GM12878 (cell line): ENCODE data around the gene ASB8. TPM values are rescaled to one million over a fixed set of nuclear protein-coding genes. Genes with fewer than 3 reads are reported as not detected.

Experiments
- BMI1 ChIP-seq: fragments of 450-650 bp; IDR thresholded peaks from 2 replicates; pipeline ENCODE4 v1.6.1; 2016; ENCODE audit warnings: mild to moderate bottlenecking, moderate library complexity, borderline replicate concordance
- CHD2 ChIP-seq: IDR thresholded peaks from 2 replicates; pipeline ENCODE4 v1.6.1; 2011; ENCODE audit warnings: low read depth, low read length, improper control_type of control experiment, borderline replicate concordance
- MYC ChIP-seq: IDR thresholded peaks from 2 replicates; pipeline ENCODE4 v1.6.1; 2011; ENCODE audit warnings: mild to moderate bottlenecking, low read length, moderate library complexity, inconsistent platforms; ENCODE audit not compliant: insufficient read depth, insufficient replicate concordance, insufficient read length, severe bottlenecking
- NFXL1 ChIP-seq: fragments of 450-650 bp; IDR thresholded peaks from 2 replicates; pipeline ENCODE4 v1.6.1; 2017; ENCODE audit warnings: antibody characterized with exemption, mild to moderate bottlenecking, borderline replicate concordance
- POLR2AphosphoS2 ChIP-seq: IDR thresholded peaks from 2 replicates; pipeline ENCODE4 v1.6.1; 2011; ENCODE audit warnings: low read depth, mild to moderate bottlenecking, low read length, improper control_type of control experiment, moderate library complexity
- SP1 ChIP-seq: IDR thresholded peaks from one replicate; pipeline ENCODE4 v1.6.1; 2011; ENCODE audit warnings: low read depth, low read length
- SREBF2 ChIP-seq: IDR thresholded peaks from 2 replicates; pipeline ENCODE4 v1.6.1; 2012; ENCODE audit warnings: mild to moderate bottlenecking, low read length
- ZBED1 ChIP-seq: IDR thresholded peaks from 2 replicates; pipeline ENCODE4 v1.6.1; 2016; ENCODE audit warnings: borderline replicate concordance
- polyA plus RNA-seq, 11 experiments: library from polyadenylated mRNA; depleted of rRNA in 4 of 11; unstranded in 6 of 11; stranded (reverse) in 5 of 11; fragments of >200 nt; fragmentation: Nextera tagmentation in 4 of 11; fragmentation: Illumina TruSeq in 1 of 11; extraction: Ambion mirVana in 4 of 11; extraction: Trizol in 1 of 11; gene quantifications; 1 replicate in 1 of 11; 2 replicates in 10 of 11; pipeline versions ENCODE4 v1.2.1 to v1.2.3, GENCODE V29; 2011 to 2016; ENCODE audit warnings: inconsistent platforms in 2 of 11, missing spikeins in 2 of 11, low read depth in 1 of 11
- total RNA-seq, 4 experiments: library from RNA; depleted of rRNA in 3 of 4; stranded (reverse); fragments of >200 nt in 3 of 4; fragmentation: Illumina TruSeq in 1 of 4; extraction: Trizol in 1 of 4; gene quantifications; 2 replicates each; pipeline versions ENCODE4 v1.2.1 to v1.2.3, GENCODE V29; 2013 to 2021
- TF ChIP-seq, protein P1 (sequence below): IDR thresholded peaks from 2 replicates; pipeline ENCODE4 v1.6.1; 2012; ENCODE audit warnings: mild to moderate bottlenecking, low read depth, low read length
- TF ChIP-seq, protein P2 (sequence below): IDR thresholded peaks from 2 replicates; pipeline ENCODE4 v1.6.1; 2011; ENCODE audit warnings: low read depth, low read length, improper control_type of control experiment, borderline replicate concordance
- TF ChIP-seq, protein P3 (sequence below): fragments of 450-650 bp; IDR thresholded peaks from 2 replicates; pipeline ENCODE4 v1.6.1; 2018; ENCODE audit warnings: mild to moderate bottlenecking, low read depth, moderate library complexity; ENCODE audit not compliant: partially characterized antibody

The ASB8 gene
- total and polyA plus RNA-seq, 10 of the 15 experiments (the other 5 are each of a cell fraction or from before 2014, with no cell fraction given), result 23.7 to 48.0 (median 29.1) TPM

DNA sequence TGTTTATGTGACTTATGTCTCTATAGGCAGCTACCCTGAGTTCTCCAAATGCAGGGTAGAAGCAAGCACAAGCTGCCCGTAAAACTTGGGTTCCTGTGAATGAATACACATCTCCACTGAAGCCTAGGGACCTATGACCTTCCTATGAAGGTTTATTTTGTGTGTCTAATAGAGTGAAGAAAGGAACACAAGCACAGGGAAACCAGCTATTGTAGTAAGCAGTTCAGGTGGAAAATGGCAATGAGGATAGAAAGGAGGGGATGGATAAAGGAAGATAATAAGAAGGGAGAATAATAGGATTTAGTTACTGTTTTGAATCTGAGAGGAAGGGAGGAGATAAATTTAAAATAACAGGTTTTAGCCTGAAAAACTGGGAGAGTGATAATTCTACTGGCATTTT is 35.8 kb downstream of the ASB8 start (continued):
- TF ChIP-seq, protein P1, sequence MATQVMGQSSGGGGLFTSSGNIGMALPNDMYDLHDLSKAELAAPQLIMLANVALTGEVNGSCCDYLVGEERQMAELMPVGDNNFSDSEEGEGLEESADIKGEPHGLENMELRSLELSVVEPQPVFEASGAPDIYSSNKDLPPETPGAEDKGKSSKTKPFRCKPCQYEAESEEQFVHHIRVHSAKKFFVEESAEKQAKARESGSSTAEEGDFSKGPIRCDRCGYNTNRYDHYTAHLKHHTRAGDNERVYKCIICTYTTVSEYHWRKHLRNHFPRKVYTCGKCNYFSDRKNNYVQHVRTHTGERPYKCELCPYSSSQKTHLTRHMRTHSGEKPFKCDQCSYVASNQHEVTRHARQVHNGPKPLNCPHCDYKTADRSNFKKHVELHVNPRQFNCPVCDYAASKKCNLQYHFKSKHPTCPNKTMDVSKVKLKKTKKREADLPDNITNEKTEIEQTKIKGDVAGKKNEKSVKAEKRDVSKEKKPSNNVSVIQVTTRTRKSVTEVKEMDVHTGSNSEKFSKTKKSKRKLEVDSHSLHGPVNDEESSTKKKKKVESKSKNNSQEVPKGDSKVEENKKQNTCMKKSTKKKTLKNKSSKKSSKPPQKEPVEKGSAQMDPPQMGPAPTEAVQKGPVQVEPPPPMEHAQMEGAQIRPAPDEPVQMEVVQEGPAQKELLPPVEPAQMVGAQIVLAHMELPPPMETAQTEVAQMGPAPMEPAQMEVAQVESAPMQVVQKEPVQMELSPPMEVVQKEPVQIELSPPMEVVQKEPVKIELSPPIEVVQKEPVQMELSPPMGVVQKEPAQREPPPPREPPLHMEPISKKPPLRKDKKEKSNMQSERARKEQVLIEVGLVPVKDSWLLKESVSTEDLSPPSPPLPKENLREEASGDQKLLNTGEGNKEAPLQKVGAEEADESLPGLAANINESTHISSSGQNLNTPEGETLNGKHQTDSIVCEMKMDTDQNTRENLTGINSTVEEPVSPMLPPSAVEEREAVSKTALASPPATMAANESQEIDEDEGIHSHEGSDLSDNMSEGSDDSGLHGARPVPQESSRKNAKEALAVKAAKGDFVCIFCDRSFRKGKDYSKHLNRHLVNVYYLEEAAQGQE, result no peak
- TF ChIP-seq, protein P2, sequence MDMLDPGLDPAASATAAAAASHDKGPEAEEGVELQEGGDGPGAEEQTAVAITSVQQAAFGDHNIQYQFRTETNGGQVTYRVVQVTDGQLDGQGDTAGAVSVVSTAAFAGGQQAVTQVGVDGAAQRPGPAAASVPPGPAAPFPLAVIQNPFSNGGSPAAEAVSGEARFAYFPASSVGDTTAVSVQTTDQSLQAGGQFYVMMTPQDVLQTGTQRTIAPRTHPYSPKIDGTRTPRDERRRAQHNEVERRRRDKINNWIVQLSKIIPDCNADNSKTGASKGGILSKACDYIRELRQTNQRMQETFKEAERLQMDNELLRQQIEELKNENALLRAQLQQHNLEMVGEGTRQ, result no peak
- TF ChIP-seq, protein P3, sequence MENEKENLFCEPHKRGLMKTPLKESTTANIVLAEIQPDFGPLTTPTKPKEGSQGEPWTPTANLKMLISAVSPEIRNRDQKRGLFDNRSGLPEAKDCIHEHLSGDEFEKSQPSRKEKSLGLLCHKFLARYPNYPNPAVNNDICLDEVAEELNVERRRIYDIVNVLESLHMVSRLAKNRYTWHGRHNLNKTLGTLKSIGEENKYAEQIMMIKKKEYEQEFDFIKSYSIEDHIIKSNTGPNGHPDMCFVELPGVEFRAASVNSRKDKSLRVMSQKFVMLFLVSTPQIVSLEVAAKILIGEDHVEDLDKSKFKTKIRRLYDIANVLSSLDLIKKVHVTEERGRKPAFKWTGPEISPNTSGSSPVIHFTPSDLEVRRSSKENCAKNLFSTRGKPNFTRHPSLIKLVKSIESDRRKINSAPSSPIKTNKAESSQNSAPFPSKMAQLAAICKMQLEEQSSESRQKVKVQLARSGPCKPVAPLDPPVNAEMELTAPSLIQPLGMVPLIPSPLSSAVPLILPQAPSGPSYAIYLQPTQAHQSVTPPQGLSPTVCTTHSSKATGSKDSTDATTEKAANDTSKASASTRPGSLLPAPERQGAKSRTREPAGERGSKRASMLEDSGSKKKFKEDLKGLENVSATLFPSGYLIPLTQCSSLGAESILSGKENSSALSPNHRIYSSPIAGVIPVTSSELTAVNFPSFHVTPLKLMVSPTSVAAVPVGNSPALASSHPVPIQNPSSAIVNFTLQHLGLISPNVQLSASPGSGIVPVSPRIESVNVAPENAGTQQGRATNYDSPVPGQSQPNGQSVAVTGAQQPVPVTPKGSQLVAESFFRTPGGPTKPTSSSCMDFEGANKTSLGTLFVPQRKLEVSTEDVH, result no peak
- no peak for TF ChIP-seq POLR2AphosphoS2
- TF ChIP-seq NFXL1, result no peak
- TF ChIP-seq ZBED1, result no peak
- no peak for TF ChIP-seq SP1
- no peak for TF ChIP-seq BMI1
- no peak for TF ChIP-seq SREBF2
- no peak for TF ChIP-seq CHD2
- no peak for TF ChIP-seq MYC
